Amygdala (tissue), 56 donors: Measurements from ENCODE around the gene UGT1A7.
"Not testable (repeated sequence)": the region's sequence is repeated elsewhere in the genome, so short reads cannot be mapped to it uniquely, and the experiment has no call there.

Experiments used
- DNase-seq, 56 donors: peaks; one replicate each; lab custom pipeline; 2025; lab: John Stamatoyannopoulos, UW

UGT1A7 gene

GRCh38 chr2:233681521-233682099 is at the start of gene UGT1A7:
Gene UGT1A7, plus strand, starts transcription at chr2:233681901. Its CDS starts 37 bp downstream, at chr2:233681938.
- no peak for DNase-seq

GRCh38 chr2:233636306-233636705 is 45.4 kb upstream of the UGT1A7 start, which contains the start of gene UGT1A10:
Gene UGT1A10, plus strand, starts transcription at chr2:233636448. Its CDS starts 75 bp downstream, at chr2:233636523.
- not testable (repeated sequence) for DNase-seq

DNA sequence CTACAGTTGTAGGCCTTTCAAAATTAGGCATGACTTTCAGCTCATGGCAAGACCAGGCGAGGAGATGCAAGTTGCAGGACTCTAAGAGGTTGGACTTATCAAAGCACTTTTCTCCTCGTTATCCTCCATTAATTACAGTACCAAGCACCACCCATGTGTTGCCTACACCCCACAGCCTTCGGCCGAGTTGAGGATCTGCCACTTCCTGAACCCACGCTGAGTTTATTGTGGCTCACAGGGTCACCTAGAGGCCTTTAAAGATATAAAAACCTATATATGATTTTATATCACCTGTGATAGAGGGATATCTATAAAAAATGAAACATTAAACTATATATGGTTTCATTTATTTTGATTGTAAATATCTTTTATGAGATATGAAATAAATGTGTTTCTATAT is 42.9 kb upstream of the UGT1A7 start:
- no peak for DNase-seq

GRCh38 chr2:233639860-233640259 is 41.8 kb upstream of the UGT1A7 start:
- no peak for DNase-seq

GRCh38 chr2:233643128-233643527 is 38.6 kb upstream of the UGT1A7 start:
- DNase-seq, result no peak

- DNase-seq, result not testable (repeated sequence)
Observed at GRCh38 chr2:233646033-233646432, 35.7 kb upstream of the UGT1A7 start.

DNA sequence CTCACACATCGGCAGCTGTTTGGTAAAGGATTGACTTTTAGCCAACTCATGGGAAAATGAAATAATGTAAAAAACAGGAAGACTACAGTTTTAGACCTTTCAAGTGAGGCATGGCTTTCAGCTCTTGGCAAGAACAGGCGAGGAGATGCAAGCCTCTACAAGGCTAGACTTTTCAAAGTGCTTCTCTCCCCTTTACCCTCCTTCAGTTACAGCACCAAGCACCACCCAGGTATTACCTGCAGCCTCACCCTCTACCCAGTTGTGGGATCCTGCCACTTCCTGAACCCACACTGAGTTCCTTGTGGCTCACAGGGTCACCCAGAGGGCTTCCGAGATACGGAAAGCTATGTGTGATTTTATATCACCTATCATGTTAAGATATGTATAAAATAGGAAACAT is 30.7 kb upstream of the UGT1A7 start:
- DNase-seq, result no peak

GRCh38 chr2:233651430-233651829 is 30.3 kb upstream of the UGT1A7 start:
- no peak for DNase-seq

DNA sequence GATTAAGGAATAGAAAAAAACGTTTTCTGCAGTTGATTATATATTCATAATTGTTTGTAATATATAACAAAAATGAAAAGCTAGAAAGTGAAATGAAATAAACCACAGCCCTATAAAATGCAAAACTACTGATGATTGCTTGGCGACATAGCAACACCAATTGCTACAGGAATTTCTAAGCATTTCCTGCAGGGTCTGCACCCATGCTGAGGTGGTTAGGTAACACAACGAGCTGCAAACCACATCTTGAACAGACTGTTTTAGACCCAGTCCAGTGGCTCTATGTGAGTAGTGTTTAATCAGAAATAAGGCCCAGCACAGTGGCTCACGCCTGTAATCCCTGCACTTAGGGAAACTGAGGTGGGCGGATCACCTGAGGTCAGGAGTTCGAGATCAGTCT is 27.2 kb upstream of the UGT1A7 start:
- no peak for DNase-seq

DNA sequence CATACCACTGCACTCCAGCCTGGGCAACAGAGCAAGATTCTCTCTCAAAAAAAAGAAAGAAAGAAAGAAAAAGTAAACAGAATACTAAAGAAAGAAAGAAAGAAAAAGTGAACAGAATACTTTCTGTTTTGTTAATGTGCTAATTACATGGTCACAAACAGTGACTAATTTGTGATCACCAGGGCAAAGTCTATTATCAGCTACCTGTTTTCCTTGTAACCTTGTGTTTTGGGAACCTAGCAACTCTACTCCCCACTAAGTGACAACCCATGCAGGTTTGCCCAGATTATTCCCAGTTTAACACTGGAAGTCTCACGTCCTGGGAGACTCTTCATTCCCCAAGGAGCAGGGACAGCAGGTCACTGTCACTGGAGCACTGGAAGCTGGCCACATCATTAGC is 26.7 kb upstream of the UGT1A7 start:
- no peak for DNase-seq

DNA sequence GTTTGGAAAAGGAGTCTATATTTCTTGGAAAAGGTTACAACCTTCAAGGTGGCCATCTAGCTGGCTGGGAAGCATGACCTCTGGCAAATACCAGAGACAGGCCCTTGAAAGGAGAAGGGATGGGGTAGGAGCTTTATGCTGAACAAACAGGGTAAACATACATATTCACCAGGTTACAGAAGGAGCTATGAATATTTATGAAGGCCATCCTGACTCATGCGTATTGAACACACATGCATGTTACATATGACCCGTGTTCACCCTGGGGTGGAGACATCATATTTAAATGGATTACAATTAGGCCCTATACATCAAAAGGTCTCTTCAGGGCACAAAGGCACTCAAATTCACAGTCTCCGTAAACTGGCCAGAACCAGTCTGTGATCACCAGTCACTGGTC is 25.8 kb upstream of the UGT1A7 start:
- DNase-seq, result not testable (repeated sequence)

DNA sequence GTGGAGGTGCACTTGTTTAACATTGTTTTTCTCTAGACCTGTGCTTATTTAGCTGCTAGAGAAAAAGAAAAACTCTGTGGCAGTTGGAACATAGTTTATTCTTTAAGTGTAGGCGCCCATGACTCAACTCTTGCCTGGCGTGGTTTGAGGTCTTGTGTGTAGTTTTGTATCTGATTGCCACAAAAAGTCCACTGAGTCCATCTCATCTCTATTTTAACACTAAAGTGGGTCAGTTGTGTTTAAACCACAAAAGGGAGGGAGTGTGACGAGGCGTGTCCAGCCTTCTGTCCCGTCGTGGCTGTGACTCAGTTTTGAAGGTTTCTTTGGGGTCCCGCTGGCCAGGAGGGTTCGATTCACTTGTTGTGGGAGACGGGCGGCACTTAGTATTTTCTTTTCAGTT is 25.3 kb upstream of the UGT1A7 start:
- DNase-seq, result no peak

- DNase-seq, result no peak
Observed at GRCh38 chr2:233658610-233659009, 23.1 kb upstream of the UGT1A7 start.

GRCh38 chr2:233663911-233664310 is 17.8 kb upstream of the UGT1A7 start:
- no peak for DNase-seq

- DNase-seq, result no peak
Observed at GRCh38 chr2:233668605-233669260, 13.0 kb upstream of the UGT1A7 start.

DNA sequence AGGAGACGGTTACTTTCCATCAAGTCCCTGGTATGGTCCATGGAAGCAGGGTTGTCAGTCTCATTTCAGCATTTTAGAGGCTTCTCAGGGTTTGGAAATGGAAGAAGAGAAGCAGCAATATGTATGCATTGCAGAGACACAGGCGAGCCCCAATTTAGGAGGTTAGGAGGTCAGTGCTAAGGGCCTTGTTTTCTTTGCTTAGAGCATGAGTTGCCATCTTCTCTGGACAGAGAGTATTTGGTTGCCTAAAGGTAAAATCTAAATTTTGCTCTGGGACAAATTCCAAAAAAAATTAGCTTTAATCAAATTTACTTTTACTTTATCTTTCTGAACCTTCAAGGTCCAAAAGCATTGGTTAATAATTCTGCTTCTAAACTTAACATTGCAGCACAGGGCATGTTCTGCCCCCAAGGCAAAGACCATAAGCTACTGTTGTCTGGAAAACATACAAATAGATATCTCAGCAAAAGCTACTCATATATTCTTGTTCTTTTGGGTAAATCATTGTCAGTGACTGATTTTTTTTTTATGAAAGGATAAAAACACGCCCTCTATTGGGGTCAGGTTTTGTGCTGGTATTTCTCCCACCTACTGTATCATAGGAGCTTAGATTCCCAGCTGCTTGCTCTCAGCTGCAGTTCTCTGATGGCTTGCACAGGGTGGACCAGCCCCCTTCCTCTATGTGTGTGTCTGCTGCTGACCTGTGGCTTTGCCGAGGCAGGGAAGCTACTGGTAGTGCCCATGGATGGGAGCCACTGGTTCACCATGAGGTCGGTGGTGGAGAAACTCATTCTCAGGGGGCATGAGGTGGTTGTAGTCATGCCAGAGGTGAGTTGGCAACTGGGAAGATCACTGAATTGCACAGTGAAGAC is 10.2 kb upstream of the UGT1A7 start, which contains the start of gene UGT1A9:
Gene UGT1A9, plus strand, starts transcription at position 609 of the 872 bp plus-strand sequence. Its CDS starts 37 bp downstream, at position 646.
- no peak for DNase-seq

GRCh38 chr2:233672886-233673285 is 8.8 kb upstream of the UGT1A7 start:
- no peak for DNase-seq

- no peak for DNase-seq
Observed at GRCh38 chr2:233673896-233674295, 7.8 kb upstream of the UGT1A7 start.

GRCh38 chr2:233674314-233674713 is 7.4 kb upstream of the UGT1A7 start:
- DNase-seq, result no peak

DNA sequence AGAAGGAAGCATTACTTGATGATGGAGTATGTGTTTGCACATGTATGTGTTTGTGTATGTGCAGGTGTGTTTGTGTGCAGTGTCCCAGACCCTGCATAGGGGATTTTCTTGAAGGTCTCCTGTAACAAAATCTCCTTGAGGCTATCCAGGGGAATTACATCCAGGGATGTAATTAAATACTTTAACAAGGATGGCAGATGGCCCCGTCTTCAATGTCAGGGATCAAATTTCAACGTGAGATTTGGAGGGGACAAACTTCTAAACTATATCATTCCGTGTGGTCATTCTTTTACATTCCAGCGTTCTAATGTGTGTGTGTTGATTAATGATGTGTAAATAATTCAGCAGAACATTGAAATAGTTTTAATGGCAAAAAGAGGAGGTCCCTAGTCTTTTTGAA is 6.7 kb upstream of the UGT1A7 start:
- no peak for DNase-seq

- DNase-seq, result no peak
Observed at GRCh38 chr2:233676046-233676445, 5.7 kb upstream of the UGT1A7 start.
